ENCODE results near the gene EEFSEC. TPM values are rescaled to one million over a fixed set of nuclear protein-coding genes. Genes with fewer than 3 reads are reported as not detected.

EEFSEC gene
- total and polyA plus RNA-seq, 2 of the 4 experiments (the other 2 are of a cell fraction) = 4.5 to 9.3 TPM

DNA sequence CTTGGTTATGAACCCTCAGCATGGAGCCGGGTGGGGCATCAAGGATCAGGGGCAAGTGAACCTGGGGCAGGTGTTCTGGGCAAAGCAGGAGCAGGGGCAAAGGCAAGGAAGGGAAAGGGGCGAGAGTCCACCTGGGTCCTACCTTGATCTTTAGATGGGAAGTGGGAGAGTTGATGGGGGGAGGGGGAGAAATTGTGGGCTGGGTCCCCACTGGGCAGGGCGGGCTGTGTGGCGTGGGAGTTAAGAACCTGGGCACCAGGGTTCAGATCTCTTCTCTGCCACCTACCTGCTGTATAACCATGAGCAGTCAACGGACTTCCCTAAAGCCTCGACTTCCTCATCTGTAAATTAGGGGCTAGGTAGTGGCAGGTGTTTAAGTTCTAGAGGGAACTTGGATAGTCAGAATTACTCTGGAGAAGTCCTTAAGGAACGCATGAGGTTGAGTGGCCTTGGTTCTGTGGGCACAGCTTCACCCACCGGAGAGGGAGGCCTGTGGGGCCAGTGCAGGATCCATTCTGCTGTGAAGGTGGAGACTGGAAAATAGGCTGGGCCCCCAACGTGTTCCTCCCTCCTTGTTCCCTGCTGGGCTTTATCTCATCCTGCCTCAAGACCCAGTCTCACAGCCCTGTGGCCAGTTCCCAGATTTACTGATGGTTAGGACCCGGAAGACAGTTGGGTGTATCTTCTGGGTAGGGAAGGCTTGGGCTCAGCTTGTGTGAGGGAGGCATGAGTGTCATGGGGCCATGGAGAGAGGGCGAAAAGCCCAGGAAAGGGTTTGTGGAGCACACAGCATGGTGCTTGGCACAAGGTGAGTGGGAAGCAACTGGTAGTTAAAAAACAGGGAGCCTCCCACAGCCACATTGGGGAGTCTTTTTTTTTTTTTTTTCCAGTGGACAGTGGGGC, 90.6 kb downstream of the EEFSEC start:
- Histone ChIP-seq H2AK9ac (replicated peaks; ENCODE audit: low read depth, low read length, poor library complexity) (no peak overlapping the region), H2BK120ac (ENCODE audit: low read depth, low read length) (no peak overlapping the region), H2AK5ac (ENCODE audit: low read depth, low read length) (no peak overlapping the region), H3K18ac (ENCODE audit: low read depth, low read length) (no peak overlapping the region), H3K27me3 (ENCODE audit: control insufficient read depth, insufficient read depth, low read length) (no peaks in the 10 kb centered on the region), H3K4ac (ENCODE audit: low read depth, low read length) (no peak overlapping the region), H4K20me1 (ENCODE audit: insufficient read depth, low read length) (peaks cover 4% of the 10 kb centered on the region; the same call in 1 of the 2 replicates), H3K14ac (replicated peaks; ENCODE audit: low read depth, low read length) (no peak overlapping the region), H2BK15ac (ENCODE audit: low read depth, low read length) (no peak overlapping the region), H3K27ac (ENCODE audit: insufficient read depth, low read length) (no peak overlapping the region), H2BK5ac (ENCODE audit: low read depth, low read length, poor library complexity, severe bottlenecking) (no peak overlapping the region), H2AFZ (replicated peaks; ENCODE audit: low read length, poor library complexity) (no peak overlapping the region), H3K4me1 (ENCODE audit: control insufficient read depth, insufficient read depth, low read length) (no peaks in the 10 kb centered on the region), H4K8ac (ENCODE audit: low read depth in 2 of 2, low read length in 2 of 2) (no peak overlapping the region), H3K79me1 (ENCODE audit: low read depth in 1 of 2, low read length in 2 of 2) (no peaks in the 10 kb centered on the region; a peak in 2 of 4 replicates), H3K4me2 (ENCODE audit: low read depth, low read length) (no peak overlapping the region), H3K9me1 (ENCODE audit: insufficient read depth, low read length) (no peaks in the 10 kb centered on the region; the same call in 1 of the 2 replicates), H3K56ac (ENCODE audit: extremely low read depth, insufficient read depth, low read length) (no peak overlapping the region), H2BK20ac (ENCODE audit: low read depth, low read length) (no peak overlapping the region), H4K5ac (ENCODE audit: low read depth, low read length) (no peak overlapping the region), H3K36me3 (ENCODE audit: control insufficient read depth, insufficient read depth, low read length) (peaks cover 2% of the 10 kb centered on the region), H3K23ac (ENCODE audit: low read depth, low read length) (no peak overlapping the region), H3K9me3 (ENCODE audit: control insufficient read depth, insufficient read depth, low read length) (no peaks in the 10 kb centered on the region), H4K91ac (ENCODE audit: insufficient read depth, low read depth, low read length) (no peak overlapping the region), H3K4me3 (ENCODE audit: insufficient read depth, low read depth, low read length) (no peak overlapping the region), H3K9ac (ENCODE audit: low read depth, low read length) (no peak overlapping the region)
- no peak for ATAC-seq (ENCODE audit: low read depth)
- intact Hi-C loops (cut with micrococcal nuclease) = no loop called here
- ChIA-PET CTCF (no interaction called here), POLR2A (ENCODE audit: unreplicated experiment) (no interaction called here)
- dilution Hi-C loops (cut with HindIII; ENCODE audit: low sequenced_read_pairs, unreplicated experiment) = no loop called here
- no peak for TF ChIP-seq RCOR1 (IDR thresholded peaks at IDR 0.05; ENCODE audit: insufficient replicate concordance, low read length)
- TF ChIP-seq BHLHE40 (IDR thresholded peaks at IDR 0.05; ENCODE audit: low read depth, low read length) = no peak
- TF ChIP-seq MAFK (IDR thresholded peaks at IDR 0.05; ENCODE audit: low read depth, low read length) = no peak
- no peak for TF ChIP-seq POLR2A (IDR thresholded peaks at IDR 0.05; ENCODE audit: low read depth, low read length)
- no peak for TF ChIP-seq CHD1 (IDR thresholded peaks at IDR 0.05; ENCODE audit: low read depth, low read length)
- no peak for TF ChIP-seq MXI1 (IDR thresholded peaks at IDR 0.05; ENCODE audit: borderline replicate concordance, low read depth, low read length)
- no peak for TF ChIP-seq RFX5 (IDR thresholded peaks at IDR 0.05; ENCODE audit: low read depth, low read length)
- TF ChIP-seq FOS (IDR thresholded peaks at IDR 0.05; ENCODE audit: low read depth, low read length) = no peak
- TF ChIP-seq, protein P1, sequence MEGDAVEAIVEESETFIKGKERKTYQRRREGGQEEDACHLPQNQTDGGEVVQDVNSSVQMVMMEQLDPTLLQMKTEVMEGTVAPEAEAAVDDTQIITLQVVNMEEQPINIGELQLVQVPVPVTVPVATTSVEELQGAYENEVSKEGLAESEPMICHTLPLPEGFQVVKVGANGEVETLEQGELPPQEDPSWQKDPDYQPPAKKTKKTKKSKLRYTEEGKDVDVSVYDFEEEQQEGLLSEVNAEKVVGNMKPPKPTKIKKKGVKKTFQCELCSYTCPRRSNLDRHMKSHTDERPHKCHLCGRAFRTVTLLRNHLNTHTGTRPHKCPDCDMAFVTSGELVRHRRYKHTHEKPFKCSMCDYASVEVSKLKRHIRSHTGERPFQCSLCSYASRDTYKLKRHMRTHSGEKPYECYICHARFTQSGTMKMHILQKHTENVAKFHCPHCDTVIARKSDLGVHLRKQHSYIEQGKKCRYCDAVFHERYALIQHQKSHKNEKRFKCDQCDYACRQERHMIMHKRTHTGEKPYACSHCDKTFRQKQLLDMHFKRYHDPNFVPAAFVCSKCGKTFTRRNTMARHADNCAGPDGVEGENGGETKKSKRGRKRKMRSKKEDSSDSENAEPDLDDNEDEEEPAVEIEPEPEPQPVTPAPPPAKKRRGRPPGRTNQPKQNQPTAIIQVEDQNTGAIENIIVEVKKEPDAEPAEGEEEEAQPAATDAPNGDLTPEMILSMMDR (conservative IDR thresholded peaks at IDR 0.05; ENCODE audit: low read depth, low read length) = no peak
- no peak for TF ChIP-seq RAD21 (IDR thresholded peaks at IDR 0.05; ENCODE audit: low read length)
- TF ChIP-seq, protein P2, sequence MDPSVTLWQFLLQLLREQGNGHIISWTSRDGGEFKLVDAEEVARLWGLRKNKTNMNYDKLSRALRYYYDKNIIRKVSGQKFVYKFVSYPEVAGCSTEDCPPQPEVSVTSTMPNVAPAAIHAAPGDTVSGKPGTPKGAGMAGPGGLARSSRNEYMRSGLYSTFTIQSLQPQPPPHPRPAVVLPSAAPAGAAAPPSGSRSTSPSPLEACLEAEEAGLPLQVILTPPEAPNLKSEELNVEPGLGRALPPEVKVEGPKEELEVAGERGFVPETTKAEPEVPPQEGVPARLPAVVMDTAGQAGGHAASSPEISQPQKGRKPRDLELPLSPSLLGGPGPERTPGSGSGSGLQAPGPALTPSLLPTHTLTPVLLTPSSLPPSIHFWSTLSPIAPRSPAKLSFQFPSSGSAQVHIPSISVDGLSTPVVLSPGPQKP (IDR thresholded peaks at IDR 0.05; ENCODE audit: borderline replicate concordance, low read depth, low read length) = no peak
- no peak for TF ChIP-seq NFE2L2 (IDR thresholded peaks at IDR 0.05; ENCODE audit: low read depth, low read length)
- no peak for TF ChIP-seq CEBPB (IDR thresholded peaks at IDR 0.05; ENCODE audit: low read depth, low read length)
- no peak for TF ChIP-seq SMC3 (IDR thresholded peaks at IDR 0.05; ENCODE audit: low read depth, low read length)
- no peak for TF ChIP-seq MAZ (IDR thresholded peaks at IDR 0.05; ENCODE audit: borderline replicate concordance, low read depth, low read length)
- DNase-seq = no peak
- WGBS, 2 experiments (ENCODE audit: extremely low coverage in 2 of 2, insufficient read length in 1 of 2) = 100% methylated on average over 2 of the region's 11 CpGs; no CpG with 5 or more reads in 1 of the 2 experiments
- in situ Hi-C loops (cut with MboI; ENCODE audit: low sequenced_read_pairs) = no loop called here
- no TSS peak for BruUV-seq (replicated peaks)
